ENCODE data around the gene IRF2.

The IRF2 gene

DNA sequence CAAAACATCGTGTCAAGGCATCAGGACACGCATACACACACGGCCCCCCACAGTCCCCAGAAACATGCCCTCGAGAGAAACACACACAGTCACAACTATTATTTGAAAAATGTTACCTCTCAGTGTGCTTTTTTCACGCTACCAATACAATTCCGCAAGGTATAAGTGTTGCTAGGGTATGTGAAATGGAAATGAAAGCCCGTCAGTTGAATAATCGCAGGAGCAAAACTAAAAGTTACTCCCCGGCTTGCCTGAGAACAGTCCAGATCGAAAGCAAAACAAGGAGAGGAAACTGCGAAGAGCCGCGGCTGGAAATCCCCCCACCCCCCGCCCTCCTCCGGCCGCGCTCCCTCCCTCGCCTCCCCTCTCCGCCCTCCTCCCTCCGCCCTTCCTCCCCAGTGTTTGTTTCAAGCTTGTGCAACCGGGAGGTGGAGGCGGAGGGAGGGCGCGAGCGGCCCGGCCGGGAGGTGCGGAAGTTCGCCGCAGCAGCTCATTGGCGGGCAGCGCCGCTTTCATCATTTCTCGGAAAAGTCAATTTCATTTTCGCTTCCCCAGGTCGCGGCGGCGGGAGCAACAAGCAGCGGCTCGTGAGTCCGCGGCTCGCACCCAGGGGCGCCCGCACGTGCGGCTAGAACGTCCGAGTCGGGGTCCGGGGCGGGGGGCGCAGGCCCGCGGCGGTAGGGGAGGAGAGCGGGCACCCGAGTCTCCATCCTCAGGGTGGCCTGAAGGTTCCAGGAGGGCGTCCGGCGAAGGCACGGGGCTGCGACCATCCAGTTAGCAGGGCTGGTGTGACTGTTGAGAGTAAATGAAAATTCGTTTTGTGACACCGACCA lies at the start of gene IRF2:
TSS of gene IRF2 (minus strand) at position 288 of the 833 bp plus-strand sequence. CDS start 45,486 bp downstream, outside the sequence.
- DNase-seq: peak; percentile 87 to 96 (median 92)

- no peak for DNase-seq
These were observed 41.3 kb upstream of the IRF2 start for GRCh38 chr4:184515606-184516005.

- peak in 2 of 4 experiments; percentile 20 to 37 for DNase-seq
These were observed 40.0 kb upstream of the IRF2 start for GRCh38 chr4:184514121-184514988.

GRCh38 chr4:184513802-184514120 lies 39.4 kb upstream of the IRF2 start:
- no peak for DNase-seq

DNA sequence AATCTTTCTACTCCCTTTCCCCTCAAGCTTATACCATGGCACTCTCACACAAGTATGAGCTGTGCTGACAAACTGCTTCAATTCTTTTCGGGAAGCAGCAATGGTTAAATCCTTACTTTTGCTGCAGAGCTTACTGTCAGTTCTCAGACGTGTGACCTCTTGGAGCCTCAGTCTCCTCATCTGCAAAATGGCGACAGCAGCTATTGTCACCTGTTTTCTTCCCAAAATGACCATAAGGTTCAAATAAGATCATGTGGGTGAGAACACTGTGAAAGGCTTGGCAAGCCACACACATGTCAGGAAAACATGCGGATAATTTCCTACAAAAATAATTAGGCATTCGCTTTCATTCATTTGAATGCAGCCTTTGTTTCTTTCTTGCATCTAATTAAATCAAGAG lies 36.8 kb upstream of the IRF2 start:
- no peak for DNase-seq

DNA sequence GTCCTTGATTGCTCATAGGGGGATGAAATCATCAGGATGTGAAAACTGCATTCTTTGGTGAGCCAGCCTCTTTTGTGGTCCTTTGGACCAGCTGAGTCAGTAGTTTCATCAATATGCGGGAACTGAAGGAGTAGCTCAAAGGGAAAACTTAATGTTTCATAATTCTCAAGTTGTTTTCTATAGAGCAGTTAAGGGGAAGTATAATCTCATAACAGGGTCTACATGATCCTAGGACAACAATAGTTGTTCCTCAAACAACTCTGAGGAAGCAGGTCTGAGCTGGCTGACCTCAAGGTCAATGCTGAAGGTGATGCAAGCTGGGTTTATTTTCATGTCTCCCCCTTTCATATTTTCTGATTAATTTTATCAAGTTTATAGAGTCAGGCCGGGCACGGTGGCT lies 36.1 kb upstream of the IRF2 start:
- no peak for DNase-seq

DNA sequence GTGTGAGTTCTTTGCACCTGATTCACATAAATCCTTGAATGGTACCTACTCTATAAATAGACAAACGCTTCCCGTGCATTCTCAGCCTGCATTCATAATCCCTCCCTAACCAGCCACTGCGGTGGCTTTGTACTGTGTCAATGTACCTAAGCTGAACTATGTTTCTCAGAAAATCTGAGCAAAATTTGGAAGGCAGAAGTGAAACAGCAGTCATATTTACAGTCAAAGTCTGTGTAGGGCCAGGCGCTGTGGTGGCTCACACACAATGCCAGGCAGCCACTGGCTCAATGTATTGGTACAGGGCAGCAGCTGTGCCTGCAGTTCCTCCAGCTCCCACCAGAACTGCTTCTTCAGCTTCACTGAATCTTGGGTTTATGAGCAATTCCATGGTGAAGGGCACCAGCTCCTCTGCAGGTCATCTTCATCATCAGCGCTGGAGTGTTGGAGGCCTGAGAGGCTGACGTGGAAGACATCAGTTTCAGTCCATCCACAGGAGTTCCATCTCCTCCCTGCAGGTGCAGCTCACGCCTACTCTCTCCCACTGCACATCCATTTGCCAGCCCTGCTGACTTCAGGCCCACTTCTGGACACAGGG lies 32.3 kb upstream of the IRF2 start:
- DNase-seq: no peak

- DNase-seq: no peak
These were observed 30.0 kb upstream of the IRF2 start for GRCh38 chr4:184504385-184504784.

DNA sequence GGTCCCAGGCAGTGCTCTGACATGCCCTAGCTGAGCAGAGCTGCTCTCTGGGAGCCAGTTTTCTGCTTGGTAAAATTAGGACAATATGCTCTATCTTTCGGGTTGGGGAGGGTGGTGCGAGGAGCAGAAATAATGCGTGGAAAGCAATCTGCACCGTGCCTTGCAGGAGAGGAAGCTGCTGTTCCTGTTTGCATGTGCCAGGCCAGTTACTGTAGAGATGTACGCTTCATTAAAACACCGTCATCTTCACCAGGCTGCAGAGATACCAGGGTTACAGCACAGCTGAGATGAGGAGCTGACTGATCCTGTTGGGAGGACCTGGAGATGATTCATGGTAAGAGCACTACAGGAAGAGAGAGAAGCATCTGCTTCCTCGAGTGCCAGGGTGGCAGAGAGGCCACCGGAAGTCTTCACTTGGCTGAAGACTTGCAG lies 29.5 kb upstream of the IRF2 start:
- DNase-seq: no peak

- no peak for DNase-seq
These were observed 26.6 kb upstream of the IRF2 start for GRCh38 chr4:184500748-184501589.

- no peak for DNase-seq
These were observed 25.6 kb upstream of the IRF2 start for GRCh38 chr4:184499996-184500395.

GRCh38 chr4:184498598-184498997 lies 24.2 kb upstream of the IRF2 start:
- DNase-seq: no peak

- DNase-seq: no peak
These were observed 15.4 kb upstream of the IRF2 start for GRCh38 chr4:184489771-184490170.

DNA sequence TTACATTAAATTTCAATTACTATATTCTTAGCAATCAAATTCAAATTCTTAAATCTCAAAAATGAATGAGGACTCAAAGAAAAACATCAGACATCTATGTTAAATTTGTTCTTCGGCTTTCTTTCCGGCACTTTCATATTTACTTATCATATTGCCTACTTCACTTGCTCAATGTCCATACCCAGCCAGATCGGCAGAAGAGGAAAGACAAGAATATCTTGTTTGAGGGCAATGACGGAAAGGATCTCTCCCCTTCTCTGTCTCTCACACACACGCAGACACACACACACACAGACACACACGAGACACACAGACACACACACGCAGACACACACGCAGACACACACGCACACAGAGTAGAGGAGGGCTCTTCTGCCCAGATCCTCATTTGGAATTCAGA lies 13.2 kb upstream of the IRF2 start:
- no peak for DNase-seq

DNA sequence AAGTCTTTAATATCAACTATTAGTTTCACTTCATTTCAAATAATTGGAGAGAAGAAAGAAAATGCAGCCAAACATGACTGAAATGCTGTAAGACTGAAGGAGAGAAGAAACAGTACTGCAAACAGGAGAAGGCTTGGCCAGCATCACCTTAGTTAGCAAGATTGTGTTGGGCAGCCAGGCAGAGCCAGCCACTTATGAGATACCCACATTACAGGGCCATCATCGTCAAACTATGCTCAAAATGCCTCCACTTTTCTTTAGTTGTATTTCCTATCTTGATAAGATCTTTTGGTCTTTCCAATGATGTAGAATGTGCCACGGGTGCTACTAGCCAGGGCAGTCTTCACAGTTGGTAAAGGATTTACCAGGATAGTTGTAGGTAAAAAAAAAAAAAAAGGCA lies 10.9 kb upstream of the IRF2 start:
- DNase-seq: no peak

- DNase-seq: no peak
These were observed 7.2 kb upstream of the IRF2 start for GRCh38 chr4:184481544-184481943.

DNA sequence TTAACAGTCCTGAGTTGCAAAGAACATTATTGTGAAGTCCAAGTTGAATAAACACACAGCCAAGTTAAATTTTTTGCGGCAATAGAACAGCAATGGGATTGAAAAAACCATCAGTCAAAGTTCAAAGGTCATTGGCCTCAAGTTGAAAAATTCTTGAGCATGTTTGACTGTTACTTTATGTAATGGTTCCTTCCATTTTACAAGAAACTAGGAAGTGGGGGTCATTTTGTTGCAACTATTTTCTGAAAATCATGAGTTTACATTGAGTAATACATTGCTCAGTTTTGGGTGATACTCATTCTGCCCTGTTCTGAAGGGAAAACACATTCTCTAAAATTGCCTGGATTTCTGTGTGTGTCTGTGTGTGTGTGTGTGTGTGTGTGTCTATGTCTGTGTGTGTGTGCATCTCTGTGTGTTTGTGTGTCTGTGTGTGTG lies 5.2 kb upstream of the IRF2 start:
- DNase-seq: no peak

DNA sequence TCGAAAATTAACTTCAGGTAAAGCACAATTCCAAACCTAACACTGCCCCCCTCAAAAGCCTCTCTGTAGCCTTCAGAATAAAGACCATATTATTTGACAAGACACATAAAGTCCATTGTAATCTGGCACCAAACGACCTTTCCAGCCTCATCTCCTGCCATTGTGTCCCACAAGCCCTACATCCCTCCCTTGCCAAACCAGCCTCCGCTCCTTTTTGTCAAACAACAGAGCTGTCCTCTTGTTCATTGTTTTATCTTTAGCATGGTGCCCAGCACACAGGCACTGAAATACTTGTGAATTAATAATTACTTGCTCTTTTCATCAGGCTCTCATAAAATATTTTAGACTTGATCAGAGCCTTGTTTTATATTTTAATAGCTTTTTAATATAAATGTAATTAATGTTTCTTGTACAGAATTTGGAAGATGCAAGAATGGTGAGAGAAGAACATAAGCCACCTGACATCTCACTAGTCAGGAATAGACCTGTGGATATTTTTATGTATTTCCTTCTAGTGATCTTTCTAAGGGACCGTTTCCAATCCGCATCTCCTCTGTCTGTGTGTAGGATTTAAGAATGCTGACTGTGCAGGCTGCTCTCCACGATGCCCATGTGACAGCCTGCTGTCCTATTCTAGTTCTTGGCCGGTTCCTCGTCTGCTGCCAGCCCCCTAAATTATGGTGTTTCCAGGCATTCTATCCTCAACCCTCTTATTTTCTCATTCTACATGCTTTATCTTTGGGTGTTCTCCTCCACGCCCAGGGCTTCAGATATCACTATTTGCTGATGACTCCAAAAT lies 3.0 kb upstream of the IRF2 start:
- DNase-seq: no peak

DNA sequence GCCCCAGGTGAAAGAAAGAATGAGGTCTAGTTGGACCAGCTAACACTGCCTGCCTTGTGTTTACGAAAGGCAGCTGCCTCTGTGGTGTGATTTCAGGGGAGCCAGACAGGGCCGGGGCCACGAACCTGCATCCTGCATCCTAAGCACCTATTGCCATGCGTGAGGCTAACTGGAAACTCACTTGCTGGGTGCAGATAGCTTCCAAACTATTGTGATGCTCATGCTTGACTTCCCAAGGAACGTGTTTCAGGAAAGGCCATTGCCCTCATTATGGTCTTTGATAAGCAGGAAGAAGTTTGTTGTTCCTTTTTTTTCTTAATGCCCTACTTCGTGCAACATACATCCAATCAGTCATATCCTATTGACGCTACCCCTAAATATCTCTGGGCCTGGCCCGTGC lies 2.3 kb upstream of the IRF2 start:
- peak in 1 of 4 experiments; percentile 8 for DNase-seq

- no peak for DNase-seq
These were observed 1.1 kb upstream of the IRF2 start for GRCh38 chr4:184475498-184475897.

DNA sequence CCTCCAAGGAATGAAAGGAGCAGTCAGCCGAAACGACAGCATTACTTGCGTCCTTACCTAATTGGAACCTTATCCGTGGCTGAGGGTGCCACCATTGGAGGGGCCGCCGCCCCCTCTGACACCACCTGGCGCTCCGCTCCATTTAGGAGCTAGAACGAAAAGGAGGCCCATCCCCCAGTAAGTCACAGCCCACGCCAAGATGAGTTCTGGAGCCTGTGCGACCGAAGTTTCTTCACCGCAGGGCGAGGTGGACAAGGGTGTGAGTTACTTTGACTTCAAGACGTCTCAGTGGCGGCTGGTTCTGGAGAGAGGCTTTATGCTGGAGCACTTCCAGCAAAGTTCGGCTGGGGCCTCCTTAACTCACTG lies 729 bp upstream of the IRF2 start:
- DNase-seq: peak; percentile 24 to 56 (median 34)
